B cell (primary cell): ENCODE measurements around the gene CLINT1.

Experiments used
- CTCF ChIP-seq: fragments of 200-600 bp; IDR thresholded peaks from one replicate; pipeline ENCODE4 v1.8.0; 2022; ENCODE audit warnings: antibody characterized with exemption, mild to moderate bottlenecking
- EZH2 ChIP-seq: IDR thresholded peaks from 2 replicates; pipeline ENCODE4 v1.6.1; 2012; ENCODE audit warnings: borderline replicate concordance, low read depth, mild to moderate bottlenecking, moderate library complexity, low read length; ENCODE audit not compliant: insufficient read depth, poor library complexity, severe bottlenecking

GRCh38 chr5:157858527-157859226, at the start of gene CLINT1:
- TF ChIP-seq EZH2 (no peak), CTCF (no peak)
